ENCODE measurements around the gene PCSK9.

The PCSK9 gene

GRCh38 chr1:55039342-55040082 lies at the start of gene PCSK9:
PCSK9 (plus strand) TSS chr1:55039548; CDS start chr1:55039838, 290 bp downstream.
- no peak for DNase-seq (ENCODE audit: low read depth in 1 of 2, low spot score in 1 of 2)

- DNase-seq (ENCODE audit: low read depth in 1 of 2, low spot score in 1 of 2): no peak
Observed at GRCh38 chr1:54989968-54990810, 49.2 kb upstream of the PCSK9 start.

GRCh38 chr1:54990916-54991315 lies 48.4 kb upstream of the PCSK9 start:
- DNase-seq (ENCODE audit: low read depth in 1 of 2, low spot score in 1 of 2): no peak

GRCh38 chr1:54991939-54992338 lies 47.4 kb upstream of the PCSK9 start:
- no peak for DNase-seq (ENCODE audit: low read depth in 1 of 2, low spot score in 1 of 2)

GRCh38 chr1:54993140-54993539 lies 46.2 kb upstream of the PCSK9 start:
- DNase-seq (ENCODE audit: low read depth in 1 of 2, low spot score in 1 of 2): no peak

GRCh38 chr1:54994355-54994990 lies 44.9 kb upstream of the PCSK9 start:
- no peak for DNase-seq (ENCODE audit: low read depth in 1 of 2, low spot score in 1 of 2)

- no peak for DNase-seq (ENCODE audit: low read depth in 1 of 2, low spot score in 1 of 2)
Observed at GRCh38 chr1:54995013-54995760, 44.2 kb upstream of the PCSK9 start.

- DNase-seq (ENCODE audit: low read depth in 1 of 2, low spot score in 1 of 2): peak in 1 of 2 donors; percentile 15
Observed at GRCh38 chr1:54995835-54996234, 43.5 kb upstream of the PCSK9 start.

GRCh38 chr1:54996359-54996868 lies 42.9 kb upstream of the PCSK9 start:
- DNase-seq (ENCODE audit: low read depth in 1 of 2, low spot score in 1 of 2): peak; percentile 66 to 73

GRCh38 chr1:54996869-54997710 lies 42.3 kb upstream of the PCSK9 start:
- DNase-seq (ENCODE audit: low read depth in 1 of 2, low spot score in 1 of 2): no peak

GRCh38 chr1:54997711-54997986 lies 41.7 kb upstream of the PCSK9 start:
- no peak for DNase-seq (ENCODE audit: low read depth in 1 of 2, low spot score in 1 of 2)

- DNase-seq (ENCODE audit: low read depth in 1 of 2, low spot score in 1 of 2): no peak
Observed at GRCh38 chr1:54998100-54998499, 41.2 kb upstream of the PCSK9 start.

- DNase-seq (ENCODE audit: low read depth in 1 of 2, low spot score in 1 of 2): no peak
Observed at GRCh38 chr1:54998677-54999076, 40.7 kb upstream of the PCSK9 start, which contains the start of gene BSND. BSND (plus strand) TSS chr1:54998933; CDS start chr1:54999187, 254 bp downstream.

GRCh38 chr1:55000110-55001085 lies 39.0 kb upstream of the PCSK9 start:
- DNase-seq (ENCODE audit: low read depth in 1 of 2, low spot score in 1 of 2): no peak

GRCh38 chr1:55001311-55001710 lies 38.0 kb upstream of the PCSK9 start:
- no peak for DNase-seq (ENCODE audit: low read depth in 1 of 2, low spot score in 1 of 2)

- no peak for DNase-seq (ENCODE audit: low read depth in 1 of 2, low spot score in 1 of 2)
Observed at GRCh38 chr1:55002686-55003085, 36.7 kb upstream of the PCSK9 start.

GRCh38 chr1:55005351-55006140 lies 33.8 kb upstream of the PCSK9 start:
- no peak for DNase-seq (ENCODE audit: low read depth in 1 of 2, low spot score in 1 of 2)

- DNase-seq (ENCODE audit: low read depth in 1 of 2, low spot score in 1 of 2): no peak
Observed at GRCh38 chr1:55006931-55007330, 32.4 kb upstream of the PCSK9 start.
